ENCODE measurements around the gene GRHL3. TPM values are rescaled to one million over a fixed set of nuclear protein-coding genes. Genes with fewer than 3 reads are reported as not detected.

GRHL3 gene
- total RNA-seq, 4 donors from 2014 or later: 93.6 to 154 (median 129) TPM

- no peak for DNase-seq (ENCODE audit: low spot score in 2 of 2)
- Histone ChIP-seq H3K9me3 (no peaks in the 10 kb centered on the region), H3K27ac (peak overlapping the region; percentile 65), H3K4me3 (no peak overlapping the region), H3K27me3 (no peaks in the 10 kb centered on the region), H3K36me3 (no peaks in the 10 kb centered on the region), H3K4me1 (peaks cover 32% of the 10 kb centered on the region)
- WGBS: 25% methylated on average over 4 of the region's 4 CpGs
- TF ChIP-seq CTCF (IDR thresholded peaks at IDR 0.05): no peak
- TF ChIP-seq POLR2AphosphoS5 (IDR thresholded peaks at IDR 0.05): no peak
- no peak for TF ChIP-seq EP300 (IDR thresholded peaks at IDR 0.05)
- no peak for TF ChIP-seq POLR2A (IDR thresholded peaks at IDR 0.05)
These were observed 17.4 kb upstream of the GRHL3 start for GRCh38 chr1:24301785-24302175.

GRCh38 chr1:24302209-24302611, 16.9 kb upstream of the GRHL3 start:
- DNase-seq (ENCODE audit: low spot score in 2 of 2): no peak
- Histone ChIP-seq H3K27me3 (no peaks in the 10 kb centered on the region), H3K9me3 (no peaks in the 10 kb centered on the region), H3K4me1 (peaks cover 28% of the 10 kb centered on the region), H3K27ac (peak overlapping the region; percentile 65), H3K4me3 (no peak overlapping the region), H3K36me3 (no peaks in the 10 kb centered on the region)
- TF ChIP-seq POLR2AphosphoS5 (IDR thresholded peaks at IDR 0.05) (no peak), POLR2A (IDR thresholded peaks at IDR 0.05) (no peak), EP300 (IDR thresholded peaks at IDR 0.05) (no peak), CTCF (IDR thresholded peaks at IDR 0.05) (no peak)
- WGBS: 50% methylated on average over 3 of the region's 3 CpGs

- Histone ChIP-seq H3K27me3 (no peaks in the 10 kb centered on the region), H3K9me3 (no peaks in the 10 kb centered on the region), H3K4me3 (no peak overlapping the region), H3K36me3 (no peaks in the 10 kb centered on the region), H3K4me1 (peaks cover 24% of the 10 kb centered on the region), H3K27ac (no peak overlapping the region)
- no peak for DNase-seq (ENCODE audit: low spot score in 2 of 2)
- TF ChIP-seq EP300 (IDR thresholded peaks at IDR 0.05) (no peak), POLR2A (IDR thresholded peaks at IDR 0.05) (no peak), CTCF (IDR thresholded peaks at IDR 0.05) (no peak), POLR2AphosphoS5 (IDR thresholded peaks at IDR 0.05) (no peak)
- 97% methylated on average over 4 of the region's 4 CpGs for WGBS
These were observed 15.6 kb upstream of the GRHL3 start for GRCh38 chr1:24303600-24303999.

- no peak overlapping the region for H3K4me3 ChIP-seq
- WGBS: 86% methylated on average over 3 of the region's 3 CpGs
- DNase-seq (ENCODE audit: low spot score in 2 of 2): no peak
These were observed 14.4 kb upstream of the GRHL3 start for GRCh38 chr1:24304763-24305162.

More at GRCh38 chr1:24304763-24305162, 14.4 kb upstream of the GRHL3 start:
- Histone ChIP-seq H3K36me3 (no peaks in the 10 kb centered on the region), H3K27ac (no peak overlapping the region), H3K4me1 (peaks cover 24% of the 10 kb centered on the region), H3K9me3 (no peaks in the 10 kb centered on the region), H3K27me3 (no peaks in the 10 kb centered on the region)
- TF ChIP-seq POLR2A (IDR thresholded peaks at IDR 0.05) (no peak), POLR2AphosphoS5 (IDR thresholded peaks at IDR 0.05) (no peak), CTCF (IDR thresholded peaks at IDR 0.05) (no peak), EP300 (IDR thresholded peaks at IDR 0.05) (no peak)

Measured in suprapubic skin (tissue), 4 donors.